ENCODE results near the gene SCG3.
A peak's percentile ranks its signal among the peaks of the same experiment; 100 is the strongest.

The SCG3 gene

GRCh38 chr15:51731549-51732267, 50.4 kb downstream of the SCG3 start:
- peak in 3 of 5 experiments; percentile 7 to 76 (median 66) for DNase-seq

- DNase-seq: no peak
Measured at GRCh38 chr15:51732646-51733045, 51.3 kb downstream of the SCG3 start.

DNA sequence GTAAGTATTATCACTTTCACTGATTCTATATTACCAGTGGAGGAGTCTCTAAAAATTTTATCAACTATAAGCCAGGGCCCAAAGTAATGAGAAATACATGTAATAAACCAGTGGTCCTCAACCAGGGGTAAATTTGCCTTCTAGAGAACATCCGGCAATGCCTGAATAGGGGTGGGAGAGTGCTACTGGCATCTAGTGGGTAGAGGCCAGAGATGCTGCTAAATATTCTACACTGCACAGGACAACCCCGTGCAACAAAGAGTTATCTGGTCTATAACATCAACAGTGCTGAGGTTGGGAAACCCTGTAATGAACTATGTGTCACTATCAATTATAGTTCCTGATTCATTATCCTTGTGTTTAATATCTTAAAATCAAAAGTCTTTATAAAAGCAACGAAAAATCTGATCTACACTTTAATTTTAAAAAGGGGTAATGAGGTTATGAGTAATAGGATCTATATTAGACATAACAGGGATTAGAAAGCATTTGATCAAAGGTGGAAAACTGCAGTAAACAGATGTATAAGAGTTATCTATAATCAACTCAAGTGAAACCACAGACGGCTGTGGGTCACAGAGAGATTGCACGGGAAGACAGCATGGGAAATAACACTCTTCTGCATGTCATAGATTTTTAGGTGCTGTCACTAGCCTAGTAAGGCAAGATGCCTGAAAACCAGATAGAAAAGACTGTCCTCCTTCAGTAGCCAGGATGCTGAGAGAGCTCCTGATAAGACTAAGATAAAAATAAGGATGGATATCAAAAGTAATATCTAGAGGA, 54.1 kb downstream of the SCG3 start:
- peak in 2 of 5 experiments; percentile 13 to 71 for DNase-seq

DNA sequence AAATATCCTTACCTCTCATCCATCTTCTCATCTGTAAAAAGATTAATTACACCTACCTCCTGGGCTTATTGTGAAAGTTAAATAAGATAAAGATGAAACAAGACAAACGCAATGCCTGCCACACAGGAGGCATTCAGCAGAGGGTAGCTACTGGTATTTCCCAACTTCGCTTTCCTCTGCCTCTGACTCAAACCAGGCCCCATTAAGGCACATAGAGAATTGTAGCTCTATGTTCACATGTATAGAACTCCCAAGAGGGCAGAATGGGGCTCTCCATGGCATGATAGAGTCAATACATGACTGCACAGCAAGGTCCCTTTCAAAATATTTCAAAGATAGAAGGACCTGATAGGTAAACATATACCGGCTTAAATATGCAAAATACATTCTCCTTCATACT, 54.8 kb downstream of the SCG3 start:
- DNase-seq: peak in 1 of 5 experiments; percentile 42

GRCh38 chr15:51736751-51737521, 55.6 kb downstream of the SCG3 start:
- peak; percentile 22 to 69 (median 48) for DNase-seq

- peak; percentile 39 to 71 (median 54) for DNase-seq
Measured at GRCh38 chr15:51737522-51738305, 56.4 kb downstream of the SCG3 start, which contains the start of gene LYSMD2. TSS of gene LYSMD2 (minus strand) at chr15:51737655. CDS start at chr15:51737622, 33 bp downstream.

DNA sequence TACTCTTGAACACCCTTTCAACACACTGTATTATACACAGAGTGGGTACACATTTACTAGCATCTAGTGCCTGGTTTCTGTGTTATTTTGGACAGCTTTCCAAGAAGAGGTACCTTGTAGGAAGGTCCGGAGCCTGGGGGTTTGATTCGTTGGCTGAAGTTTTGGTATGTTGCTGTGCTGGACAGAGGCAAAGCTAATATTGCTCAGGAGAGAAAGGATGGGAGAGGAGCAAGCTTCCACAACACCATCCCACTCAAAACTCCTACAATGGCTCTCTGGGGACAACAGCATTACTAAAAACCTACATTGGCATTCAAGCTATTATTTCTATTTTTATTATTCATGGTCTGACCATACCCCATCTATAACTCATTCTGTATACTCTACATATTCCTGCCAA, 57.2 kb downstream of the SCG3 start:
- no peak for DNase-seq

GRCh38 chr15:51739061-51739712, 57.9 kb downstream of the SCG3 start:
- no peak for DNase-seq

DNA sequence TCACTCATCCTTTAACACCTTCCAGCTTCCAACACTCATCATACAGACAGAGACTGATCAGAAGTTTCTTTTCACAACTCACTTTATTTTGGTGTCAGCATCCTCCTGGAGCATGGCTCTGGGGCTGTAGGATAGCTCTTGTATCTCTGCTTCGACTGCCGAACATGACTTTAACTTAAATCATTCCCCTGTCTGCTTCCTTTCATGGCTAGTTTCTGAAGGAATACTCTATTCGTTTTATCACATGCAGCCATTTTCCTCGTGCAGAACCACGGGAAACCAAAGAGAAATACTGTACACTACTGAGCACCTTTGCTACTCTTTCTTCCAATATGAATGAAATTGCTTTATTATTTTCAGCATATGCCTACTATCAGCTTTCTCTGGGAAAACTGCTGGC, 68.0 kb downstream of the SCG3 start:
- no peak for DNase-seq

DNA sequence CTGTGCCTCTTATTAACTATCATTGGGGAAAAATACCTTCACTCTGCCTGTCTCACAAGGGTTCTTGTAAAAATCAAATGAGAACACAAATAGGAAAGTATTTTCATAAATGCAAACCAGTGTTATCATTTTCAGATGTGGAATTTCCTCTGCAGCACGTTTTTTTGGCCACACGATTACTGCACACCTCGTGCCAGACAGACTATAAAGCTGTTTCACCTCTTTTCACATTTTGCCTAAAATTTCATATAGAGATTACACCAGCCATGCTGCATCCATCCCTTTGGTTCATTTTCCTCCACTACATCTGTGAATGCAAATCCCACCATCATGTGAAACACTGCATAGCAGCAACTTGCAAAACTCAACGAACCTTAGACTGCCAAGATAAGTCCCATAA, 68.9 kb downstream of the SCG3 start:
- no peak for DNase-seq

- peak; percentile 15 to 57 (median 34) for DNase-seq
Measured at GRCh38 chr15:51750792-51751696, 69.7 kb downstream of the SCG3 start, which contains the start of gene TMOD2. TSS of gene TMOD2 (plus strand) at chr15:51751597. CDS start at chr15:51766442, 14,845 bp downstream.

GRCh38 chr15:51751697-51752683, 70.7 kb downstream of the SCG3 start:
- DNase-seq: no peak

DNA sequence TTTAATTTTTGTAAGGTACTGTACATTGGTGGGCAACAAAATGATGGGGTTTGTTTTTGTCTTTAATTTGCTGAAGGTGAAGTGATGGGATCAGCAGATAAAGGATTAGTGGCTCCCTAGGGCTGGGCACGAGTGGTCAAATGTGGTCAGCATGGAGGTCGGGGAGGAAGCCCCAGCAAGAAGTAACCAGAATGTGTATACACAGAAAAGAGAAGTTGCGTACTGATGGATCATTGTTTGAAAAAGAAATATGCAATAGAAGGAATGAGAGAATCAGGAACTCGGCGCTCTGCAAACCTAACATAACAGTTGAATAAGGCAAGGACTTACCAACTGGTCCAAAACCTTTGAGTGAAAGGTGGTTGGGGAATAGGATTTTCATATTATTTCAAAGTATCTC, 71.6 kb downstream of the SCG3 start:
- no peak for DNase-seq

- no peak for DNase-seq
Measured at GRCh38 chr15:51754267-51754666, 73.0 kb downstream of the SCG3 start.

- no peak for DNase-seq
Measured at GRCh38 chr15:51755790-51756189, 74.5 kb downstream of the SCG3 start.

DNA sequence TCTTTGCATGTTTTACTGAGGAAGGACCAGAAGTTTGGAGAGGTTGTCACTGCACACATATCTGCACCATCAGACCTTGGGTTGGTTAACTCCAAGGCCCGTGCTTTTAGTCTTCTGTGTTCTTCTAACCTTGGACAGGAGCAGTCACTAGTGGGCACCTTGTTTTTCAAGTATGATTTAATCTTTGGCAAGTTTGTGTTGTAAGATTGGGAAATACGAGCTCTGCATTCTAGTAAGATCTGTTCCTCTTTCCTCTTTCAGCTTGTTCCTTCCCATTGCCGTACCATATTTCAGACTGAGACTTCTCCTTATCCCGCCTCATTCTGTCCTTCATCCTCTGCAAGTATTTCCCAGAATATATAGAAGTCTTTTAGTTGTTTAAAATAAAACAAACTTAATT, 75.2 kb downstream of the SCG3 start:
- DNase-seq: no peak

DNA sequence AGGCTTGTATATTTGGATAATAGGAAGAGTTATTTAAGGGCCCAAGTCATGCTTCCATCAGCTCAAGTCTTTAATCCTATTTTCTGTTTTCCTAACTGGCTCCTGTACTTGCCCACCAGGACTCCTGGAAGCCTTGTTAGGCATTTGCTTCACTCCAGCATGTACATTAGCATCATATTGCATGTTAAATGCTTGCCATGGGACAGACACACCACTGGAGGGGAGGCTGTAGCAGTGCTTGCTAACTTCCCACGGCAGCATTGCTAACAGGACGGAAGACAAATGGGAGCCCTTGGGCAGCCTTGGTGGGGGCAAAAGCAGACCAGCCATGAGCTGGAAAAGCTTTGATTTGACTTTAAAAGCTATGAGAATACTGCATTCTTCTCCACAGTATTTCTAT, 76.1 kb downstream of the SCG3 start:
- DNase-seq: no peak

- DNase-seq: no peak
Measured at GRCh38 chr15:51758645-51759044, 77.3 kb downstream of the SCG3 start.

DNA sequence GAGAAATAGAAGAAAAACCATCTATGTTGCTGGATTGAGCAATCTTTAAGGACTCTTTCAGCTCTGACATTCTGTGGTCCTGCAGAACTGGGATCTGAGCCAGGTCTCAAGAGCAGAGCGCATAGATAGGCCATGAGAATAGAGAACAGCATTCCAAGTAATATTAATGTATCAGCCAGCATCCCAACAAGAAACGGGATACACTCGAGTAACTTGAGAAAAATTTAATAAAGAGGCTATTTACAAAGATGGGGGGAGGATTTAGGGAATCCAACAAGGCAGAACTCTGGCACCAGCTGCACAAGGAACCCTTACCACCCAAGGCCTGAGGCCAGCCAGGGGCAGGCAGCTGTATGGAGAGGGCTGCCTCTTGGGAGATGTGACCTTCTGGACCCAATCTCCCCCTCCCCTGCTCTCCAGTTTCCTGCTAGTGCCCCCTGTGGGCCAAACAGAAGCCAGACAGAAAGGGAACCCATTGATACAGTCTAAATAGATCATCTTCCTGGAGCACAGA, 78.3 kb downstream of the SCG3 start:
- DNase-seq: peak in 1 of 5 experiments; percentile 17
